Stromal cell of bone marrow (primary cell): ENCODE results near the gene ABLIM3.
"Not testable (repeated sequence)": the region's sequence is repeated elsewhere in the genome, so short reads cannot be mapped to it uniquely, and the experiment has no call there.

Experiments
- DNase-seq: peaks from one replicate; pipeline ENCODE4 v3.0.0-alpha.2; 2012; ENCODE audit warnings: low read depth

ABLIM3 gene

GRCh38 chr5:149257889-149258705 lies 116.8 kb downstream of the ABLIM3 start:
- no peak for DNase-seq

GRCh38 chr5:149260761-149261160 lies 119.5 kb downstream of the ABLIM3 start:
- DNase-seq: no peak

GRCh38 chr5:149261246-149261645 lies 120.0 kb downstream of the ABLIM3 start:
- DNase-seq: no peak

GRCh38 chr5:149262315-149262714 lies 121.0 kb downstream of the ABLIM3 start:
- DNase-seq: no peak

- DNase-seq: no peak
Measured at GRCh38 chr5:149264439-149265067, 123.3 kb downstream of the ABLIM3 start.

- no peak for DNase-seq
Measured at GRCh38 chr5:149265068-149265465, 123.8 kb downstream of the ABLIM3 start.

- peak; percentile 41 for DNase-seq
Measured at GRCh38 chr5:149265597-149265996, 124.3 kb downstream of the ABLIM3 start.

- no peak for DNase-seq
Measured at GRCh38 chr5:149267241-149267973, 126.1 kb downstream of the ABLIM3 start.

- DNase-seq: peak; percentile 38
Measured at GRCh38 chr5:149268928-149269557, 127.8 kb downstream of the ABLIM3 start.

- no peak for DNase-seq
Measured at GRCh38 chr5:149271195-149271715, 130.0 kb downstream of the ABLIM3 start.

GRCh38 chr5:149271716-149272563 lies 130.6 kb downstream of the ABLIM3 start, which contains the start of gene AFAP1L1:
TSS of gene AFAP1L1 (plus strand) at chr5:149271859. CDS start at chr5:149271969, 110 bp downstream.
- no peak for DNase-seq

- DNase-seq: not testable (repeated sequence)
Measured at GRCh38 chr5:149272781-149273180, 131.5 kb downstream of the ABLIM3 start.

- no peak for DNase-seq
Measured at GRCh38 chr5:149273237-149273636, 131.9 kb downstream of the ABLIM3 start.

GRCh38 chr5:149273950-149274349 lies 132.7 kb downstream of the ABLIM3 start:
- no peak for DNase-seq

- peak; percentile 47 for DNase-seq
Measured at GRCh38 chr5:149274939-149275338, 133.6 kb downstream of the ABLIM3 start.

- DNase-seq: no peak
Measured at GRCh38 chr5:149277801-149278200, 136.5 kb downstream of the ABLIM3 start.

GRCh38 chr5:149278451-149279210 lies 137.3 kb downstream of the ABLIM3 start:
- DNase-seq: no peak

- DNase-seq: no peak
Measured at GRCh38 chr5:149279661-149280060, 138.4 kb downstream of the ABLIM3 start.

- DNase-seq: no peak
Measured at GRCh38 chr5:149280124-149280523, 138.8 kb downstream of the ABLIM3 start.

- no peak for DNase-seq
Measured at GRCh38 chr5:149280802-149281201, 139.5 kb downstream of the ABLIM3 start.
